Activated CD4-positive, alpha-beta T cell treated with anti-CD3 and anti-CD28 coated beads for 36 hours (primary cell): Measurements from ENCODE around the gene UBR1. TPM values are rescaled to one million over a fixed set of nuclear protein-coding genes. Genes with fewer than 3 reads are reported as not detected.
"Not testable (repeated sequence)": the region's sequence is repeated elsewhere in the genome, so short reads cannot be mapped to it uniquely, and the experiment has no call there.

Source experiments
- ATAC-seq: fragments of 200-7000 bp; cut with Tn5 transposase; one replicate; pipeline ENCODE4 v1.10.0; 2021; ENCODE audit warnings: mild to moderate bottlenecking, moderate library complexity
- CTCF ChIA-PET: fragments of 350-600 bp; sonication (Branson Sonifier 250); formaldehyde crosslinking; loops from one replicate; lab custom pipeline; 2021; ENCODE audit warnings: antibody characterized with exemption; lab: Charles Lee
- POLR2A ChIA-PET: fragments of 350-600 bp; sonication (Branson Sonifier 250); formaldehyde crosslinking; loops from one replicate; lab custom pipeline; 2021; ENCODE audit warnings: antibody characterized with exemption, inconsistent platforms; lab: Charles Lee
- DNase-seq: peaks from one replicate; pipeline ENCODE4 v3.0.0-alpha.2; 2020
- H3K27ac Mint-ChIP-seq: one replicate; pipeline ENCODE4 v1.8.0; 2021; ENCODE audit warnings: mixed read lengths
- H3K27me3 Mint-ChIP-seq: one replicate; pipeline ENCODE4 v1.8.0; 2021; ENCODE audit warnings: mixed read lengths
- H3K36me3 Mint-ChIP-seq: one replicate; pipeline ENCODE4 v1.8.0; 2021; ENCODE audit warnings: low read depth, mixed read lengths
- H3K4me1 Mint-ChIP-seq: one replicate; pipeline ENCODE4 v1.8.0; 2021; ENCODE audit warnings: mixed read lengths
- H3K4me3 Mint-ChIP-seq: one replicate; pipeline ENCODE4 v1.8.0; 2021; ENCODE audit warnings: mild to moderate bottlenecking, moderate library complexity, mixed read lengths
- H3K9me3 Mint-ChIP-seq: one replicate; pipeline ENCODE4 v1.8.0; 2021; ENCODE audit warnings: low read depth, mixed read lengths
- intact Hi-C, 2 experiments: fragments of 100-400 bp; cut with DNase I in 1 of 2; cut with micrococcal nuclease in 1 of 2; formaldehyde crosslinking; loops; one replicate each; pipeline versions ENCODE4 v1.14.2 to v1.15.1; 2022 to 2024; cut with DNase I, micrococcal nuclease
- total RNA-seq, 2 experiments: library from RNA; stranded (reverse); gene quantifications; one replicate each; pipeline ENCODE4 v1.2.3, GENCODE V29; 2021

UBR1 gene
- total RNA-seq, 2 experiments from 2014 or later: 26.8 to 30.6 TPM

- no peak for DNase-seq
- peaks cover 12% of the 10 kb centered on the region for H3K36me3 Mint-ChIP-seq
- peaks cover 18% of the 10 kb centered on the region for H3K4me1 Mint-ChIP-seq
- peaks cover 5% of the 10 kb centered on the region for H3K9me3 Mint-ChIP-seq
- intact Hi-C loops: loop anchor here in 1 of 2 experiments (1.0 kb wide), 3 partner anchors 10 to 52 kb away; partner anchors contain the start of genes CCNDBP1 and UBR1
- peak overlapping the region; percentile 76 for H3K27ac Mint-ChIP-seq
- no peaks in the 10 kb centered on the region for H3K27me3 Mint-ChIP-seq
- POLR2A ChIA-PET: no interaction called here
- peak overlapping the region; percentile 79 for H3K4me3 Mint-ChIP-seq
- no peak for ATAC-seq
- CTCF ChIA-PET: no interaction called here
Observed at GRCh38 chr15:43132830-43133429, 27.1 kb upstream of the UBR1 start.

- H3K36me3 Mint-ChIP-seq: peaks cover under 1% of the 10 kb centered on the region
- CTCF ChIA-PET: no interaction called here
- H3K9me3 Mint-ChIP-seq: peaks cover 5% of the 10 kb centered on the region
- intact Hi-C loops: no loop called here
- H3K27ac Mint-ChIP-seq: no peak overlapping the region
- no peak for DNase-seq
- H3K4me3 Mint-ChIP-seq: no peak overlapping the region
- POLR2A ChIA-PET: no interaction called here
- no peak for ATAC-seq
- H3K4me1 Mint-ChIP-seq: peaks cover 5% of the 10 kb centered on the region
- H3K27me3 Mint-ChIP-seq: no peaks in the 10 kb centered on the region
Observed at GRCh38 chr15:43128980-43129335, 23.1 kb upstream of the UBR1 start.

- H3K4me1 Mint-ChIP-seq, DNase-seq, H3K36me3 Mint-ChIP-seq, POLR2A ChIA-PET, intact Hi-C loops, H3K4me3 Mint-ChIP-seq, H3K27me3 Mint-ChIP-seq, H3K27ac Mint-ChIP-seq, CTCF ChIA-PET, ATAC-seq, H3K9me3 Mint-ChIP-seq: not testable (repeated sequence)
Observed at GRCh38 chr15:43128174-43128979, 22.5 kb upstream of the UBR1 start.

- no peaks in the 10 kb centered on the region for H3K36me3 Mint-ChIP-seq
- ChIA-PET CTCF (no interaction called here), POLR2A (no interaction called here)
- peaks cover 9% of the 10 kb centered on the region for H3K4me1 Mint-ChIP-seq
- ATAC-seq (no peak), DNase-seq (no peak)
- peaks cover 5% of the 10 kb centered on the region for H3K9me3 Mint-ChIP-seq
- intact Hi-C loops: no loop called here
- no peak overlapping the region for H3K27ac Mint-ChIP-seq
- H3K4me3 Mint-ChIP-seq: no peak overlapping the region
- H3K27me3 Mint-ChIP-seq: peaks cover 1% of the 10 kb centered on the region
Observed at GRCh38 chr15:43127752-43128151, 21.9 kb upstream of the UBR1 start.

- no peak for DNase-seq
- Mint-ChIP-seq H3K27ac (no peak overlapping the region), H3K36me3 (no peaks in the 10 kb centered on the region), H3K27me3 (peaks cover 1% of the 10 kb centered on the region), H3K9me3 (peaks cover 5% of the 10 kb centered on the region), H3K4me3 (no peak overlapping the region), H3K4me1 (peaks cover 14% of the 10 kb centered on the region)
- POLR2A ChIA-PET: no interaction called here
- ATAC-seq: no peak
- CTCF ChIA-PET: no interaction called here
- intact Hi-C loops: no loop called here
Observed at GRCh38 chr15:43126356-43126755, 20.5 kb upstream of the UBR1 start.

- Mint-ChIP-seq H3K27ac (no peak overlapping the region), H3K27me3 (peaks cover 1% of the 10 kb centered on the region), H3K4me1 (peaks cover 14% of the 10 kb centered on the region), H3K9me3 (peaks cover 5% of the 10 kb centered on the region), H3K4me3 (no peak overlapping the region), H3K36me3 (no peaks in the 10 kb centered on the region)
- intact Hi-C loops: no loop called here
- POLR2A ChIA-PET: no interaction called here
- CTCF ChIA-PET: no interaction called here
- DNase-seq (no peak), ATAC-seq (no peak)
Observed at GRCh38 chr15:43125100-43125661, 19.3 kb upstream of the UBR1 start.

- CTCF ChIA-PET: interaction anchor here (0.7 to 0.9 kb wide), 2 partner anchors 22 to 134 kb away, joined by 3 read pairs; no protein-coding TSS in a partner anchor
- H3K27ac Mint-ChIP-seq: no peak overlapping the region
Observed at GRCh38 chr15:43121863-43122262, 16.0 kb upstream of the UBR1 start.

GRCh38 chr15:43118829-43119228 is 13.0 kb upstream of the UBR1 start:
- ATAC-seq (no peak), DNase-seq (no peak)
- no peaks in the 10 kb centered on the region for H3K36me3 Mint-ChIP-seq
- POLR2A ChIA-PET: no interaction called here
- no peaks in the 10 kb centered on the region for H3K9me3 Mint-ChIP-seq
- no peak overlapping the region for H3K27ac Mint-ChIP-seq
- CTCF ChIA-PET: interaction anchor here (1.2 kb wide), 1 partner anchor 12 kb away, joined by 6 read pairs; no protein-coding TSS in a partner anchor
- no peak overlapping the region for H3K4me3 Mint-ChIP-seq
- intact Hi-C loops: no loop called here
- H3K4me1 Mint-ChIP-seq: peaks cover 14% of the 10 kb centered on the region
- H3K27me3 Mint-ChIP-seq: peaks cover 7% of the 10 kb centered on the region

More at GRCh38 chr15:43121863-43122262, 16.0 kb upstream of the UBR1 start:
- H3K9me3 Mint-ChIP-seq: no peaks in the 10 kb centered on the region
- DNase-seq (no peak), ATAC-seq (no peak)
- intact Hi-C loops: loop anchor here in 1 of 2 experiments (2.0 kb wide), 1 partner anchor 15 kb away; the partner anchor contains the start of gene UBR1
- POLR2A ChIA-PET: interaction anchor here (0.5 to 0.6 kb wide), 2 partner anchors 14 to 44 kb away, joined by 3 to 7 read pairs; no protein-coding TSS in a partner anchor
- H3K36me3 Mint-ChIP-seq: no peaks in the 10 kb centered on the region
- H3K4me3 Mint-ChIP-seq: no peak overlapping the region
- peaks cover 14% of the 10 kb centered on the region for H3K4me1 Mint-ChIP-seq
- H3K27me3 Mint-ChIP-seq: peaks cover 1% of the 10 kb centered on the region

- no peaks in the 10 kb centered on the region for H3K9me3 Mint-ChIP-seq
- no peak for DNase-seq
- H3K27ac Mint-ChIP-seq: no peak overlapping the region
- no peaks in the 10 kb centered on the region for H3K36me3 Mint-ChIP-seq
- peaks cover 10% of the 10 kb centered on the region for H3K4me1 Mint-ChIP-seq
- intact Hi-C loops: no loop called here
- POLR2A ChIA-PET: no interaction called here
- CTCF ChIA-PET: interaction anchor here (1.2 kb wide), 1 partner anchor 11 kb away, joined by 6 read pairs; no protein-coding TSS in a partner anchor
- no peak for ATAC-seq
- no peak overlapping the region for H3K4me3 Mint-ChIP-seq
- H3K27me3 Mint-ChIP-seq: peaks cover 6% of the 10 kb centered on the region
Observed at GRCh38 chr15:43118286-43118685, 12.4 kb upstream of the UBR1 start.

- DNase-seq: no peak
- CTCF ChIA-PET: no interaction called here
- intact Hi-C loops: no loop called here
Observed at GRCh38 chr15:43111354-43111753, 5.5 kb upstream of the UBR1 start.

GRCh38 chr15:43107751-43108150 is 1.9 kb upstream of the UBR1 start:
- no peak for ATAC-seq
- peaks cover 27% of the 10 kb centered on the region for H3K4me1 Mint-ChIP-seq
- ChIA-PET CTCF (interaction anchor here (0.7 to 2.4 kb wide), 2 partner anchors 9 to 11 kb away, joined by 4 to 6 read pairs; no protein-coding TSS in a partner anchor), POLR2A (interaction anchor here (0.8 kb wide), 1 partner anchor 14 kb away, joined by 3 read pairs; no protein-coding TSS in a partner anchor)
- no peak overlapping the region for H3K4me3 Mint-ChIP-seq
- peaks cover 10% of the 10 kb centered on the region for H3K36me3 Mint-ChIP-seq
- H3K27ac Mint-ChIP-seq: no peak overlapping the region
- no peak for DNase-seq
- intact Hi-C loops: loop anchor here (2.0 to 10.0 kb wide), 5 partner anchors 15 to 640 kb away; partner anchors contain the start of genes PDIA3 (in 1 of the 2), STARD9 (in 1 of the 2), TP53BP1 (in 1 of the 2) and ZNF106 (in 1 of the 2)
- H3K27me3 Mint-ChIP-seq: no peaks in the 10 kb centered on the region
- no peaks in the 10 kb centered on the region for H3K9me3 Mint-ChIP-seq

More at GRCh38 chr15:43111354-43111753, 5.5 kb upstream of the UBR1 start:
- Mint-ChIP-seq H3K9me3 (no peaks in the 10 kb centered on the region), H3K27ac (no peak overlapping the region), H3K36me3 (no peaks in the 10 kb centered on the region), H3K4me3 (no peak overlapping the region), H3K27me3 (peaks cover 5% of the 10 kb centered on the region), H3K4me1 (peaks cover 3% of the 10 kb centered on the region)
- POLR2A ChIA-PET: interaction anchor here (0.6 kb wide), 1 partner anchor 637 kb away, joined by 6 read pairs; no protein-coding TSS in a partner anchor
- ATAC-seq: no peak
